GM19193 (cell line): ENCODE measurements around the gene SIAH3.

Source experiments
- POLR2A ChIP-seq: IDR thresholded peaks from 4 replicates; pipeline ENCODE4 v1.6.1; 2011; ENCODE audit not compliant: insufficient read depth, insufficient read length; ENCODE audit errors: extremely low read depth

The SIAH3 gene

GRCh38 chr13:45784755-45785675 is 66.5 kb downstream of the SIAH3 start:
- TF ChIP-seq POLR2A, result no peak

- TF ChIP-seq POLR2A, result no peak
Observed at GRCh38 chr13:45783346-45784043, 68.1 kb downstream of the SIAH3 start.

- TF ChIP-seq POLR2A, result no peak
Observed at GRCh38 chr13:45782327-45783045, 69.1 kb downstream of the SIAH3 start.

GRCh38 chr13:45781553-45782326 is 69.8 kb downstream of the SIAH3 start:
- no peak for TF ChIP-seq POLR2A

GRCh38 chr13:45779901-45780300 is 71.7 kb downstream of the SIAH3 start:
- TF ChIP-seq POLR2A, result no peak

GRCh38 chr13:45778882-45779281 is 72.7 kb downstream of the SIAH3 start:
- TF ChIP-seq POLR2A, result no peak

GRCh38 chr13:45776748-45777147 is 74.8 kb downstream of the SIAH3 start:
- TF ChIP-seq POLR2A, result no peak

GRCh38 chr13:45775401-45775963 is 76.1 kb downstream of the SIAH3 start:
- no peak for TF ChIP-seq POLR2A

- TF ChIP-seq POLR2A, result no peak
Observed at GRCh38 chr13:45773944-45774343, 77.6 kb downstream of the SIAH3 start.

GRCh38 chr13:45773236-45773635 is 78.3 kb downstream of the SIAH3 start:
- no peak for TF ChIP-seq POLR2A

GRCh38 chr13:45770886-45771285 is 80.7 kb downstream of the SIAH3 start:
- no peak for TF ChIP-seq POLR2A

GRCh38 chr13:45768656-45769479 is 82.7 kb downstream of the SIAH3 start:
- TF ChIP-seq POLR2A, result no peak

GRCh38 chr13:45765464-45765863 is 86.1 kb downstream of the SIAH3 start:
- no peak for TF ChIP-seq POLR2A
